BLaER1 (cell line): ENCODE results near the gene SRP68.

Source experiments
- H3K27ac ChIP-seq: shearing (Covaris generic); formaldehyde crosslinking; 2 replicates; pipeline ENCODE4 v1.8.1; 2022
- H3K27me3 ChIP-seq: shearing (Covaris generic); formaldehyde crosslinking; 2 replicates; pipeline ENCODE4 v1.8.1; 2022
- H3K36me3 ChIP-seq: shearing (Covaris generic); formaldehyde crosslinking; 2 replicates; pipeline ENCODE4 v1.8.1; 2022
- H3K4me1 ChIP-seq: shearing (Covaris generic); formaldehyde crosslinking; 2 replicates; pipeline ENCODE4 v1.8.1; 2022
- H3K4me2 ChIP-seq: shearing (Covaris generic); formaldehyde crosslinking; 2 replicates; pipeline ENCODE4 v1.8.1; 2022
- H3K4me3 ChIP-seq: shearing (Covaris generic); formaldehyde crosslinking; 2 replicates; pipeline ENCODE4 v1.8.1; 2022
- H3K9ac ChIP-seq: shearing (Covaris generic); formaldehyde crosslinking; 2 replicates; pipeline ENCODE4 v1.8.1; 2022
- H3K9me3 ChIP-seq: shearing (Covaris generic); formaldehyde crosslinking; 2 replicates; pipeline ENCODE4 v1.8.1; 2022
- H4K20me1 ChIP-seq: shearing (Covaris generic); formaldehyde crosslinking; 2 replicates; pipeline ENCODE4 v1.8.1; 2022
- Cebpa-rat ChIP-seq: shearing (Covaris generic); IDR thresholded peaks from 2 replicates; pipeline ENCODE4 v1.8.1; 2022

SRP68 gene

GRCh38 chr17:76000755-76001521 is 71.4 kb downstream of the SRP68 start, which contains the start of gene CDK3:
Gene CDK3, plus strand, starts transcription at chr17:76000855. Its CDS starts 571 bp downstream, at chr17:76001426.
- Histone ChIP-seq H3K4me3 (no peak within 1 kb of the TSS), H4K20me1 (no peaks in the 10 kb centered on the region), H3K4me1 (peaks cover 51% of the 10 kb centered on the region), H3K36me3 (peaks cover 41% of the 10 kb centered on the region; the same call in 1 of the 2 replicates), H3K4me2 (peak within 1 kb of the TSS; percentile 7; the same call in 1 of the 2 replicates), H3K27ac (peak within 1 kb of the TSS; percentile 54), H3K27me3 (no peaks in the 10 kb centered on the region), H3K9me3 (no peaks in the 10 kb centered on the region), H3K9ac (0 out of 2 replicates have a peak within 1 kb of the TSS, but pooled peaks have one; percentile 6)
- no peak for TF ChIP-seq Cebpa-rat

GRCh38 chr17:76000016-76000754 is 72.1 kb downstream of the SRP68 start:
- Histone ChIP-seq H3K4me1 (peaks cover 45% of the 10 kb centered on the region), H4K20me1 (no peaks in the 10 kb centered on the region), H3K4me2 (peak overlapping the region; percentile 7; the same call in 1 of the 2 replicates), H3K4me3 (no peak overlapping the region), H3K9me3 (no peaks in the 10 kb centered on the region), H3K27ac (peak overlapping the region; percentile 54), H3K27me3 (no peaks in the 10 kb centered on the region), H3K9ac (no peak overlapping the region), H3K36me3 (peaks cover 49% of the 10 kb centered on the region)
- no peak for TF ChIP-seq Cebpa-rat

- Histone ChIP-seq H3K4me3 (no peak overlapping the region), H3K4me1 (peaks cover 34% of the 10 kb centered on the region), H3K9me3 (no peaks in the 10 kb centered on the region), H4K20me1 (no peaks in the 10 kb centered on the region), H3K36me3 (peaks cover 56% of the 10 kb centered on the region), H3K4me2 (0 out of 2 replicates have a peak overlapping the region, but pooled peaks have one; percentile 91), H3K27me3 (no peaks in the 10 kb centered on the region), H3K9ac (no peak overlapping the region), H3K27ac (no peak overlapping the region)
- TF ChIP-seq Cebpa-rat: no peak
Measured at GRCh38 chr17:75998327-75998795, 74.0 kb downstream of the SRP68 start.

GRCh38 chr17:75996665-75997590 is 75.4 kb downstream of the SRP68 start:
- Histone ChIP-seq H3K4me1 (peaks cover 34% of the 10 kb centered on the region), H3K9me3 (no peaks in the 10 kb centered on the region), H3K4me2 (peak overlapping the region; percentile 91), H3K27ac (peak overlapping the region; percentile 78), H3K27me3 (no peaks in the 10 kb centered on the region), H3K4me3 (peak overlapping the region; percentile 25; the same call in 1 of the 2 replicates), H3K36me3 (peaks cover 56% of the 10 kb centered on the region), H3K9ac (peak overlapping the region; percentile 67), H4K20me1 (no peaks in the 10 kb centered on the region)
- TF ChIP-seq Cebpa-rat: no peak

- H3K9me3 ChIP-seq: no peaks in the 10 kb centered on the region
- H3K27ac ChIP-seq: no peak overlapping the region
- peaks cover 34% of the 10 kb centered on the region for H3K4me1 ChIP-seq
- no peak overlapping the region for H3K4me2 ChIP-seq
- no peak for TF ChIP-seq Cebpa-rat
- H3K36me3 ChIP-seq: peaks cover 60% of the 10 kb centered on the region
- no peak overlapping the region; the same call in 1 of the 2 replicates for H3K9ac ChIP-seq
- H4K20me1 ChIP-seq: no peaks in the 10 kb centered on the region
- no peak overlapping the region for H3K4me3 ChIP-seq
- H3K27me3 ChIP-seq: no peaks in the 10 kb centered on the region
Measured at GRCh38 chr17:75995385-75995925, 76.9 kb downstream of the SRP68 start.

- Histone ChIP-seq H3K4me1 (peaks cover 28% of the 10 kb centered on the region), H3K27me3 (no peaks in the 10 kb centered on the region), H4K20me1 (no peaks in the 10 kb centered on the region), H3K36me3 (peaks cover 61% of the 10 kb centered on the region), H3K4me2 (no peak overlapping the region), H3K27ac (no peak overlapping the region), H3K9me3 (no peaks in the 10 kb centered on the region), H3K4me3 (no peak overlapping the region), H3K9ac (no peak overlapping the region)
- TF ChIP-seq Cebpa-rat: no peak
Measured at GRCh38 chr17:75994802-75995370, 77.4 kb downstream of the SRP68 start.

- Histone ChIP-seq H3K36me3 (peaks cover 77% of the 10 kb centered on the region), H3K4me3 (no peak overlapping the region), H4K20me1 (no peaks in the 10 kb centered on the region), H3K27ac (no peak overlapping the region), H3K4me2 (no peak overlapping the region), H3K9me3 (no peaks in the 10 kb centered on the region), H3K4me1 (peaks cover 6% of the 10 kb centered on the region), H3K27me3 (no peaks in the 10 kb centered on the region), H3K9ac (no peak overlapping the region)
- TF ChIP-seq Cebpa-rat: no peak
Measured at GRCh38 chr17:75991396-75991795, 80.9 kb downstream of the SRP68 start.
